Adipocyte (in vitro differentiated cells): ENCODE data around the gene RGS10.
"Not testable (repeated sequence)": the region's sequence is repeated elsewhere in the genome, so short reads cannot be mapped to it uniquely, and the experiment has no call there.

ENCODE experiments used
- DNase-seq: peaks from one replicate; pipeline ENCODE4 v3.0.0-alpha.2; 2015; ENCODE audit warnings: low read depth
- H3K27me3 ChIP-seq: replicated peaks from 2 replicates; pipeline ENCODE4 v1.7.0; 2013; ENCODE audit warnings: mild to moderate bottlenecking, low read length, moderate library complexity; ENCODE audit not compliant: control insufficient read depth, insufficient read depth
- H3K36me3 ChIP-seq: 2 replicates; pipeline ENCODE4 v1.7.0; 2013; ENCODE audit warnings: low read length, mild to moderate bottlenecking, moderate library complexity; ENCODE audit not compliant: control insufficient read depth, insufficient read depth, severe bottlenecking
- H3K4me1 ChIP-seq: 2 replicates; pipeline ENCODE4 v1.7.0; 2013; ENCODE audit warnings: mild to moderate bottlenecking, low read length, moderate library complexity; ENCODE audit not compliant: control insufficient read depth, insufficient read depth
- H3K4me3 ChIP-seq: 2 replicates; pipeline ENCODE4 v1.7.0; 2013; ENCODE audit warnings: mild to moderate bottlenecking, low read length, moderate library complexity
- H3K9ac ChIP-seq: 2 replicates; pipeline ENCODE4 v1.7.0; 2013; ENCODE audit warnings: mild to moderate bottlenecking, low read length, moderate library complexity
- H3K9me3 ChIP-seq: 2 replicates; pipeline ENCODE4 v1.7.0; 2013; ENCODE audit warnings: mild to moderate bottlenecking, low read length, moderate library complexity; ENCODE audit not compliant: control insufficient read depth

The RGS10 gene

GRCh38 chr10:119537953-119538630 is 4.4 kb downstream of the RGS10 start:
- H3K4me1 ChIP-seq, result peaks cover 6% of the 10 kb centered on the region
- no peak overlapping the region for H3K4me3 ChIP-seq
- no peak for DNase-seq
- H3K36me3 ChIP-seq, result no peaks in the 10 kb centered on the region
- no peak overlapping the region for H3K9ac ChIP-seq
- no peaks in the 10 kb centered on the region for H3K9me3 ChIP-seq
- H3K27me3 ChIP-seq, result no peaks in the 10 kb centered on the region

DNA sequence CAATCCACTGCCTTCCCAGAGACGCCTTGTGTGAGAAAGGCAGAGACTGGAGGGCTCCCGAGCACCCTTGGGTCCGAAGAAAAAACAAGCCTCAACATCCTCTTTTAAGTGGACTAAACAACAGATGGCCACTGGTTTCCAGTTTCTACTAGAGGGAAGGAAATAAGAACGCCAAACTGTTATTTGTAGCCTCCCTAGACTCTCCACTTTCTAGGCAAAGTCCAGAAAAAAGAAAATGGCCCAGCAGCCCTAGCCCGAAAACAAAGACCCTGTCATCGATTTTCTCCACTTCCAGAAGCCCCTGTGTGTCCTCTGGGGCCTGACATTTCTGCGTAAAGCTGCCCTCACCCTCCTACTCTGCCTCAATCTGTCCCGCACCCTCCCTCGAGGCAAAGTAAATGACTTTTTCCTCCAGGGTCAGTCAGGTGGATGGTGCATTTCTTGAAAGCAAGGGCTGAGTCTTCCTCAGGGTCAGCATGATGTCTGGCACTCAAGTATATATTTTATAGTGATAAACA is 6.0 kb downstream of the RGS10 start:
- H3K36me3 ChIP-seq, result no peaks in the 10 kb centered on the region
- no peaks in the 10 kb centered on the region for H3K9me3 ChIP-seq
- DNase-seq, result no peak
- peaks cover 3% of the 10 kb centered on the region for H3K4me1 ChIP-seq
- no peak overlapping the region for H3K4me3 ChIP-seq
- H3K9ac ChIP-seq, result no peak overlapping the region
- H3K27me3 ChIP-seq, result no peaks in the 10 kb centered on the region

DNA sequence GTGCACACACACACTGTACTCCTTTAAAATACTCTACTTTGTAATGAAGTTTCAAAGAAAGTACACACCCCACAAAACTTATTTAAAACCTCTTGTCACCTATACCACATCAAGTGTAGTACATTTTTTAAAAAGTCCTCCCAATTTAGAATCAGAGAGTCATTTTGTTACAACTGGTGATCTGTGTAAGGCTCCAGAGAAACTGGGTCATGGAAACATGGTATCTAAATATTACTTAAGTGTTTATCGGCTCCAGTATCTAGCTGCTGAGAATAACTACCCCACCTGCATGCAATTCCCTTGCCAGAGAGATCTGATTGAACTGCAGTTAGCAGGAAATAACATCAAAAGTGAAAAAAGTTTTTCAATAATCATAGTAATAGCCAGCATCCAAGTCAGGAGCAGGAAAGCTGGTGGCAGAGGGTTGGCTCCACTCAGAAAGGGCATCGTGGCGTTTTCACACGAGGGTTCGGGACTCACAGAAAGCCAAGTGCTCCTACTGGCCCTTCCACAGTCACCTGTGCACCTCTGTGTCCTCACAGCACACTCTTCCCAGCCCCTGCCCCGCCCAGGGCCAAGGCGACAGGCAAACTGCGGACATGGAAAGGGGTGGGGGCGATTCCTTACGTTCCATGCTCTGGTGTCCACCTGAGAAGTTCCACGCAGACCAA is 6.5 kb downstream of the RGS10 start:
- no peak overlapping the region for H3K4me3 ChIP-seq
- no peak for DNase-seq

GRCh38 chr10:119535305-119535704 is 7.2 kb downstream of the RGS10 start:
- Histone ChIP-seq H3K36me3 (no peaks in the 10 kb centered on the region), H3K27me3 (no peaks in the 10 kb centered on the region), H3K9me3 (no peaks in the 10 kb centered on the region), H3K9ac (no peak overlapping the region), H3K4me3 (no peak overlapping the region), H3K4me1 (no peaks in the 10 kb centered on the region)
- DNase-seq, result no peak

More for the DNA sequence above, 6.5 kb downstream of the RGS10 start:
- H3K36me3 ChIP-seq, result no peaks in the 10 kb centered on the region
- no peaks in the 10 kb centered on the region for H3K4me1 ChIP-seq
- no peak overlapping the region for H3K9ac ChIP-seq
- no peaks in the 10 kb centered on the region for H3K9me3 ChIP-seq
- no peaks in the 10 kb centered on the region for H3K27me3 ChIP-seq

- DNase-seq, result no peak
- H3K4me1 ChIP-seq, result peaks cover 4% of the 10 kb centered on the region
- no peaks in the 10 kb centered on the region for H3K27me3 ChIP-seq
- H3K9ac ChIP-seq, result no peak overlapping the region
- H3K4me3 ChIP-seq, result no peak overlapping the region
- no peaks in the 10 kb centered on the region for H3K36me3 ChIP-seq
- no peaks in the 10 kb centered on the region for H3K9me3 ChIP-seq
Observed at GRCh38 chr10:119533473-119533872, 9.0 kb downstream of the RGS10 start.

DNA sequence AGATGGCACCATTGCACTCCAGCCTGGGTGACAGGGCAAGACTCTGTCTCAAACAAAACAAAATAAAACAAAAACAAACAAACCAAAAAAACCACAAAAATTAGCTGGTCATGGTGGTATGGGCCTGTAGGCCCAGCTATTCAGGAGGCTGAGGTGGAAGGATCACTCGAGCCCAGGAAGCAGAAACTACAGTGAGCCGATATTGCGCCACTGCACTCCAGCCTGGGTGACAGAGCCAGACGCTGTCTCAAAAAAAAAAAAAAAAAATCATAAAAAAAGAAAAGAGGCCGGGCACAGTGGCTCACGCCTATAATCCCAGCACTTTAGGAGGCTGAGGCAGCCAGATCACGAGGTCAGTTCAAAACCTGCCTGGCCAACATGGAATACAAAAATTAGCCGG is 9.7 kb downstream of the RGS10 start:
- not testable (repeated sequence) for H3K4me1 ChIP-seq, H3K27me3 ChIP-seq, H3K36me3 ChIP-seq, H3K9me3 ChIP-seq, H3K4me3 ChIP-seq, DNase-seq, H3K9ac ChIP-seq

DNA sequence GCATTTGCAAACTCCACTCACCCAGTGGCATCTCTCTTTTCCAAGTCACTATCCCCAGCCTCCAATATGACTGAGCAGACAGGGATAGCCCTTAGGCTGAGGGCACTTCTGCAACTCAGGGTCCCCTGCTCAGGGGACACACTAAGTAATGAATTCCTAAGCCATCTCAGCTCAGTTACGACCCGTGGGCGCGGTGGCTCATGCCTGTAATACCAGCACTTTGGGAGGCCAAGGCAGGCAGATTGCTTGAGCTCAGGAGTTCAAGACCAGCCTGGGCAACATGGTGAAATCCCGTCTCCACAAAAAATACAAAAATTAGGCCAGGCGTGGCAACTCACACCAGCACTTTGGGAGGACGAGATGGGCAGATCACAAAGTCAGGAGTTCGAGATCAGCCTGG is 10.3 kb downstream of the RGS10 start:
- H3K36me3 ChIP-seq, H3K27me3 ChIP-seq, H3K9me3 ChIP-seq, H3K4me1 ChIP-seq, H3K9ac ChIP-seq, H3K4me3 ChIP-seq, DNase-seq: not testable (repeated sequence)

DNA sequence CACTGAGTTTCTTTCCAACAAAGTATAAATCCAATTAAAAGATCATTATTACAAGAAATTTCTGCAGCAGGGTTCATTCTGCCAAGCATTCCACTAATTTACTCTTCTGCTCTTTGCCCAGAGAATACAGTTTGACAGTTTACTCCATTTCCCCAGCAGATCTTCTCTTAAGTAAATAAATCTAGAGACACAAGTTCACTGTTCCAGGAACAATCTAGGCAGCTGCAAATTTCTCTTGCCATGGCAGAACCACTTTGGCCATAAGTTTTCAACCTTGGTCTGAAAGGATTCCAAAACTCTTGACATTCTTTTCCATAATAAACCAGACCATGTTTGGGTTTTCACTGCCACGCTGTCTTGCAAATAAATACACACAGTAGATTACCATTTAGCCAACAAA is 11.5 kb downstream of the RGS10 start:
- no peak overlapping the region for H3K9ac ChIP-seq
- no peak overlapping the region for H3K4me3 ChIP-seq
- peaks cover 4% of the 10 kb centered on the region for H3K4me1 ChIP-seq
- H3K27me3 ChIP-seq, result no peaks in the 10 kb centered on the region
- H3K36me3 ChIP-seq, result no peaks in the 10 kb centered on the region
- H3K9me3 ChIP-seq, result no peaks in the 10 kb centered on the region
- DNase-seq, result peak; percentile 63

- peak; percentile 75 for DNase-seq
- not testable (repeated sequence) for H3K9me3 ChIP-seq
Observed at GRCh38 chr10:119528663-119529237, 13.8 kb downstream of the RGS10 start.

GRCh38 chr10:119526621-119527592 is 15.6 kb downstream of the RGS10 start:
- Histone ChIP-seq H3K9ac (no peak overlapping the region), H3K9me3 (no peaks in the 10 kb centered on the region), H3K4me1 (peaks cover 8% of the 10 kb centered on the region), H3K36me3 (no peaks in the 10 kb centered on the region), H3K4me3 (no peak overlapping the region), H3K27me3 (no peaks in the 10 kb centered on the region)
- no peak for DNase-seq

More at GRCh38 chr10:119528663-119529237, 13.8 kb downstream of the RGS10 start:
- not testable (repeated sequence) for H3K27me3 ChIP-seq, H3K4me3 ChIP-seq, H3K9ac ChIP-seq, H3K4me1 ChIP-seq, H3K36me3 ChIP-seq

DNA sequence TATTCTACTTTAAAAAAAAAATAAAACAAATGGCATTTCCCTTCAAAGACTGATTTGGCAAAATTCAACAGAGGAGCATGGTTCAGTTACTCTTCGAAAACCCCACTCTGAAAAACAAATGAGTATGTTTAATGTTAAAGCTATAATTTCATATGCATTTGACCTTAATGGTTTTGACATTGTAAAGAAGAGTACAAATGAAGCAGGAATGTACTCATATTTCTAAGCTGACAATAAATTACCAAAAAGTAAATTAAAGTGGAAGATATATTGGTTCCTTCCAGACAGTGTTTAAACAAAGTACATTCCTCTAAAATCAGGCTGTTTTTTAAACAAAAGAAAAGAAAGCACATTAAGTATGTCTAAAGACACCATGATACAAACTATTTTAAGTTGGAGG is 16.4 kb downstream of the RGS10 start:
- Histone ChIP-seq H3K9me3 (no peaks in the 10 kb centered on the region), H3K9ac (no peak overlapping the region), H3K4me3 (no peak overlapping the region), H3K36me3 (no peaks in the 10 kb centered on the region), H3K4me1 (peaks cover 12% of the 10 kb centered on the region), H3K27me3 (no peaks in the 10 kb centered on the region)
- DNase-seq, result peak; percentile 40
